K562 (cell line): ENCODE measurements around the gene CHMP4B.

ENCODE experiments used
- CHD2 ChIP-seq: IDR thresholded peaks from 2 replicates; pipeline ENCODE4 v1.6.1; 2011; ENCODE audit warnings: low read depth, low read length
- CTCF ChIP-seq, 3 experiments: IDR thresholded peaks in 2 of 3; conservative IDR thresholded peaks in 1 of 3; 2 replicates each; pipeline ENCODE4 v1.5.1; 2011 to 2012; ENCODE audit warnings: low read length in 3 of 3, mild to moderate bottlenecking in 3 of 3, control low read depth in 2 of 3, improper control_type of control experiment in 1 of 3, inconsistent platforms in 1 of 3, low read depth in 1 of 3, mixed read lengths in 1 of 3, moderate library complexity in 1 of 3; ENCODE audit not compliant: insufficient read depth in 2 of 3
- EZH2 ChIP-seq: IDR thresholded peaks from 2 replicates; pipeline ENCODE4 v1.6.1; 2012; ENCODE audit warnings: low read depth, mild to moderate bottlenecking, inconsistent platforms, low read length, borderline replicate concordance
- GABPB1 ChIP-seq: sonication (generic); formaldehyde crosslinking; IDR thresholded peaks from 2 replicates; pipeline ENCODE4 v1.8.0; 2022; ENCODE audit warnings: mild to moderate bottlenecking, missing genetic modification reagents
- HMBOX1 ChIP-seq: sonication (generic); IDR thresholded peaks from 2 replicates; pipeline ENCODE4 v1.6.1; 2016
- MAFK ChIP-seq: IDR thresholded peaks from 2 replicates; pipeline ENCODE4 v1.6.1; 2011; ENCODE audit warnings: low read length, improper control_type of control experiment
- MYNN ChIP-seq, 2 experiments: sonication (generic); formaldehyde crosslinking in 1 of 2; IDR thresholded peaks; 2 replicates each; pipeline versions ENCODE4 v1.5.0 to v1.6.1; 2016 to 2020; ENCODE audit warnings: antibody characterized with exemption in 1 of 2, missing genetic modification reagents in 1 of 2
- POLR2AphosphoS5 ChIP-seq: IDR thresholded peaks from 2 replicates; pipeline ENCODE4 v1.6.1; 2011; ENCODE audit warnings: mild to moderate bottlenecking, low read depth, low read length, moderate library complexity; ENCODE audit not compliant: control insufficient read depth, insufficient read depth
- PREB ChIP-seq: sonication (generic); formaldehyde crosslinking; IDR thresholded peaks from 2 replicates; pipeline ENCODE4 v1.8.1; 2023; ENCODE audit warnings: mild to moderate bottlenecking, missing genetic modification reagents
- PYGO2 ChIP-seq: fragments of 450-650 bp; IDR thresholded peaks from 2 replicates; pipeline ENCODE4 v1.6.1; 2016; ENCODE audit warnings: mild to moderate bottlenecking, missing genetic modification characterization, moderate library complexity, missing compliant biosample characterization
- ZNF24 ChIP-seq: fragments of 450-650 bp; IDR thresholded peaks from 2 replicates; pipeline ENCODE4 v1.6.1; 2016
- ZNF444 ChIP-seq: fragments of 250-450 bp; sonication (Bioruptor Pico); IDR thresholded peaks from 2 replicates; pipeline ENCODE4 v1.4.0; 2020; ENCODE audit warnings: mild to moderate bottlenecking, moderate library complexity
- ZNF551 ChIP-seq: fragments of 250-450 bp; sonication (Bioruptor Pico); IDR thresholded peaks from 2 replicates; pipeline ENCODE4 v1.5.0; 2021; ENCODE audit warnings: mild to moderate bottlenecking, moderate library complexity

DNA sequence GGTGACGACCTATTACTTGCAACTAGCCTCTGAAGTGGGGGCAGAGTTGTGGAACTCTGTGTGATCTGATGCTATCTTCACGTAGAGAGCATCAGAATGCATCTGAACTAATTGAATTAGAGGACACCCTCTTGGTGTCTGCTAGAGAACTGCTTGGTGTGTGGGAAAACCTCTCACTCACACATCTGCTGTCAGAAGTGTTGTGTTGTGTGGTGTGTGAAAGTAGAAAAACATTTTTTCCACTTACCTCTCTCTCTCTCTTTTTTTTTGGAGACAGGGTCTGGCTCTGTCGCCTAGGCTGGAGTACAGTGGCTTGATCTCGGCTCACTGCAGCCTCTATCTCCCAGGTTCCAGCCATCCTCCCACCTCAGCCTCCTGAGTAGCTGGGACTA, 90.0 kb downstream of the CHMP4B start:
- TF ChIP-seq ZNF24 (no peak), POLR2AphosphoS5 (no peak), MYNN (IDR thresholded peaks at IDR 0.05) (no peak), MYNN (CRISPR knock-in tag; IDR thresholded peaks at IDR 0.05) (no peak), PREB (CRISPR knock-in tag) (no peak), ZNF444 (CRISPR knock-in tag) (no peak), EZH2 (no peak), CTCF (IDR thresholded peaks at IDR 0.05 in 2 of 3, conservative IDR thresholded peaks at IDR 0.05 in 1 of 3; ENCODE audit: insufficient read depth in 2 of 3, low read depth in 1 of 3, low read length in 3 of 3) (no peak), PYGO2 (tag) (no peak), CHD2 (no peak), ZNF551 (CRISPR knock-in tag) (no peak), HMBOX1 (no peak), MAFK (no peak), GABPB1 (no peak)
